Activated T-cell treated with anti-CD3 and anti-CD28 coated beads, Interleukin-2, amount 50 U/mL, for 72 hours (primary cell): Measurements from ENCODE around the gene EIF3A. TPM values are rescaled to one million over a fixed set of nuclear protein-coding genes. Genes with fewer than 3 reads are reported as not detected.
A peak's percentile ranks its signal among the peaks of the same experiment; 100 is the strongest.
"Not testable (repeated sequence)": the region's sequence is repeated elsewhere in the genome, so short reads cannot be mapped to it uniquely, and the experiment has no call there.

ENCODE experiments used
- ATAC-seq, 2 donors: fragments of 150-1000 bp; cut with Tn5 transposase; replicated peaks in 1 of 2; 2 replicates each; pipeline ENCODE4 v1.10.0; 2021; ENCODE audit warnings: moderate library complexity in 2 of 2, mild to moderate bottlenecking in 1 of 2
- DNase-seq, 2 donors: peaks; one replicate each; pipeline ENCODE4 v3.0.0; 2021 to 2022; ENCODE audit warnings: mixed read lengths in 1 of 2
- H3K27ac Mint-ChIP-seq: one replicate; pipeline ENCODE4 v1.8.0; 2022; ENCODE audit warnings: mild to moderate bottlenecking, moderate library complexity, mixed read lengths
- H3K27me3 Mint-ChIP-seq: one replicate; pipeline ENCODE4 v1.8.0; 2022; ENCODE audit warnings: low read depth, mixed read lengths
- H3K36me3 Mint-ChIP-seq, 2 donors: one replicate each; pipeline ENCODE4 v1.8.0; 2022; ENCODE audit warnings: mixed read lengths in 2 of 2, mild to moderate bottlenecking in 1 of 2; ENCODE audit not compliant: insufficient read depth in 2 of 2
- H3K4me1 Mint-ChIP-seq: one replicate; pipeline ENCODE4 v1.8.0; 2022; ENCODE audit warnings: low read depth, mixed read lengths
- H3K4me3 Mint-ChIP-seq, 2 donors: one replicate each; pipeline ENCODE4 v1.8.0; 2022; ENCODE audit warnings: mild to moderate bottlenecking in 2 of 2, mixed read lengths in 2 of 2, moderate library complexity in 2 of 2
- H3K9me3 Mint-ChIP-seq, 2 donors: one replicate each; pipeline ENCODE4 v1.8.0; 2022; ENCODE audit warnings: mixed read lengths in 2 of 2
- total RNA-seq, 2 donors: library from RNA; stranded (reverse); gene quantifications; one replicate each; pipeline ENCODE4 v1.2.3, GENCODE V29; 2022

The EIF3A gene
- total RNA-seq, 2 donors from 2014 or later, result 160 to 164 TPM

DNA sequence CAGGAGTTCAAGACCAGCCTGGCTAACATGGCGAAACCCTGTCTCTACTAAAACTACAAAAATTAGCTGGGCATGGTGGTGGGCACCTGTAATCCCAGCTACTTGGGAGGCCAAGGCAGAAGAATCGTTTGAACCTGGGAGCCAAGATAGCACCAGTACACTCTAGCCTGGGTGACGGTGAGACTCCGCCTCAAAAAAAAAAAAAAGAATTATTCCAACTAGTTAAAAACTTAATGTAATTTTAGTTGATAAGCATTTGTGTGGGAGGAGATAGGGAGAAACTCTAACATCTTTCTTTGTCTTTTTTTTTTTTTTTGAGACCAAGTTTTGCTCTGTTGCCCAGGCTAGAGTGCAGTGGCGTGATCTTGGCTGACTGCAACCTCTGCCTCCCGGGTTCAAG is 26.5 kb upstream of the EIF3A start:
- H3K9me3 Mint-ChIP-seq, H3K27ac Mint-ChIP-seq, ATAC-seq, H3K27me3 Mint-ChIP-seq, DNase-seq, H3K4me3 Mint-ChIP-seq: not testable (repeated sequence)
- H3K4me1 Mint-ChIP-seq, result peaks cover 13% of the 10 kb centered on the region
- H3K36me3 Mint-ChIP-seq, result peaks cover 6 to 14% of the 10 kb centered on the region in 2 donors

DNA sequence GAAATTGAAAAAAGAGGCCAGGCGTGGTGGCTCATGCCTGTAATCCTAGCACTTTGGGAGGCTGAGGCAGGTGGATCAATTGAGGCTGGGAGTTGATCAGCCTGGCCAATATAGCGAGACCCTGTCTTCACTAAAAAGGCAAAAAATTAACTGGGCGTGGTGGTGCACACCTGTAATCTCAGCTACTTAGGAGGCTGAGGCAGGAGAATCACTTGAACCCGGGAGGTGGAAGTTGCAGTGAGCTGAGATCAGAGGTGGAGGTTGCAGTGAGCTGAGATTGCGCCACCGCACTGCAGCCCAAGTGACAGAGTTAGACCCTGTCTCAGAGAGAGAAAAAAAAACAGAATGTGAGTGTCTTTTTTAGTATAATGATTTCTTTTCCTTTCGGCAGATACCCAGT is 25.3 kb upstream of the EIF3A start:
- not testable (repeated sequence) for H3K9me3 Mint-ChIP-seq, ATAC-seq, H3K27ac Mint-ChIP-seq, DNase-seq, H3K27me3 Mint-ChIP-seq
- peaks cover 4 to 14% of the 10 kb centered on the region in 2 donors for H3K36me3 Mint-ChIP-seq
- H3K4me1 Mint-ChIP-seq, result peaks cover 13% of the 10 kb centered on the region
- peak overlapping the region; percentile 87 to 95 for H3K4me3 Mint-ChIP-seq

DNA sequence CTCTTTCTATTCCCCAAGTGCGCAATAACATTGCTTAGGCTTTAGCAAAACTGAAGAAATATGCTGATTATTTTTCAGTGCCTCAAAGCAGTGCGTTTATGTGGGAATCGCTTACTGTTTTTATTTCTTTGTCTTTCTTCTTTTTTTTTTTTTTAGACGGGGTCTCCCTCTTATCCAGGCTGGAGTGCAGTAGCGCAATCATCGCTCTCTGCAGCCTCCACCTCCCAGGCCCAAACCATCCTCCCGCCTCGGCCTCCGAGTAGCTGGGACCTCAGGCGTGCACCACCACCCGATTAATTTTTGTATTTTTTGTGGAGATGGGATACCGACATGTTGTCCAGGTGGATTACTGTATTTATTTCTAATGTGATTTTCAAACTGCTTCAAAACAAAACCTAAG is 24.5 kb upstream of the EIF3A start:
- peaks cover 4 to 13% of the 10 kb centered on the region in 2 donors for H3K36me3 Mint-ChIP-seq
- ATAC-seq, result no peak

DNA sequence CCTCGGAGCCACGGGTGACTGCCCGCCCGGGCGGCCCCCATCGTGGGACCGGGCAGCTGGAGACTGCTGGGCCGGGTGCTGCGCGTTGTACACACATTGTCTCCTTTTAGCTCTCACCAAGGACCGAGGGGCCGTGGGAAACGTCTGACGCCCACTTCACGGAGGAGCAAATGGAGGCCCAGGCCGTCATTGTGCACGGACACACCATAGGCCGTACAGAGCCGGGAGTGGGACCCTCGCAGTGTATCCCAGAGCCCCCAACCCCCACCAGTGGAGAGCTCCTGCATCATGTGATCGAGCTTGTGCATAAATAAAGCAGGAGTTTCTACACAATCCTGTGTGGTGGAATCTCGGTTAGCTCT is 24.0 kb upstream of the EIF3A start:
- DNase-seq (peak in 1 of 2 donors; percentile 16), ATAC-seq (no peak)
- H3K4me3 Mint-ChIP-seq, result peak overlapping the region; percentile 87 to 95
- H3K36me3 Mint-ChIP-seq, result peaks cover 4 to 11% of the 10 kb centered on the region in 2 donors
- peaks cover 13% of the 10 kb centered on the region for H3K4me1 Mint-ChIP-seq
- H3K27ac Mint-ChIP-seq, result no peak overlapping the region
- no peaks in the 10 kb centered on the region for H3K27me3 Mint-ChIP-seq
- H3K9me3 Mint-ChIP-seq, result no peaks in the 10 kb centered on the region

More for the DNA sequence above, 24.5 kb upstream of the EIF3A start:
- Mint-ChIP-seq H3K9me3 (no peaks in the 10 kb centered on the region), H3K27ac (peak overlapping the region; percentile 91), H3K27me3 (no peaks in the 10 kb centered on the region), H3K4me1 (peaks cover 13% of the 10 kb centered on the region), H3K4me3 (peak overlapping the region; percentile 87 to 95)
- no peak for DNase-seq

DNA sequence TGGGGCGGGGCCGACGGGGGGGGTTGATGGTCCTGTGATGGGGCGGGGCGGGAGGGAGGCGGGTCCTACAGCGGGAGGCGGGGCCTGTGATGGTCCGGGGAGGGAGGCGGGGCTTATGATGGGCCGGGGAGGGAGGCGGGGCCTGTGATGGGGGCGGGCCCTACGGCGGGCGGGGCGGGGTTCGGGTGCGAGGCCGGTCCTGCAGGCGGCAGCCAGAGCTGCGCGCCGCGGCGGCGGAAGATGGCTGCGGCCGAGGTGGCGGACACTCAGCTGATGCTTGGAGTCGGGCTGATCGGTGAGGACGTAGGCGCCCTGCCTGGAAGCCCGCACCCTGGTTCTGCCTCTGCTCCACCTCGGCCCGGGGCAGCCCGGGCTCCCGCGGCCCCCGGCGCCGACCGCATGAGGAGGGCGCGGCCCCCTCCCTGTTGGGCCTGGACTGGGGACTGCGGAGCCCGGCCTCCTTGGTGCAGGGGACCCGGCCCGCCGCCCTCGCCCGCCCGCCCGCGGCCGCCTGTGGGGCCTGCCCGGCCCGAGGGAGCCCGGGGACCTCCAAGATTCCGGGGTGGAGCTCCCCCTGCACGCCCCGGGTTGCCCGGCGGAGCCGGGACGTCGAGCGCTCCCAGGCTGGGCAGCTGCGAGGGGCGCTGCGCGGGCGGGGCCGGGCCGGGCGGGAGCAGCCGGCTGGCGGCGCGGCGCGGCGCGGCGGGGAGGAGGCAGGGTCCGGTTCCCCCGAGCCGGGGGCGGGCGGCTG is 23.5 kb upstream of the EIF3A start, which contains the start of gene DENND10:
DENND10 (plus strand) TSS at position 211 of the 751 bp plus-strand sequence; CDS start at position 241, 30 bp downstream.
- Mint-ChIP-seq H3K4me1 (peaks cover 13% of the 10 kb centered on the region), H3K27me3 (no peaks in the 10 kb centered on the region), H3K27ac (no peak within 1 kb of the TSS), H3K36me3 (peaks cover 4 to 8% of the 10 kb centered on the region in 2 donors), H3K4me3 (peak within 1 kb of the TSS; percentile 87 to 95), H3K9me3 (no peaks in the 10 kb centered on the region)
- ATAC-seq (peak; percentile 88 to 92), DNase-seq (peak; percentile 75 to 81)

DNA sequence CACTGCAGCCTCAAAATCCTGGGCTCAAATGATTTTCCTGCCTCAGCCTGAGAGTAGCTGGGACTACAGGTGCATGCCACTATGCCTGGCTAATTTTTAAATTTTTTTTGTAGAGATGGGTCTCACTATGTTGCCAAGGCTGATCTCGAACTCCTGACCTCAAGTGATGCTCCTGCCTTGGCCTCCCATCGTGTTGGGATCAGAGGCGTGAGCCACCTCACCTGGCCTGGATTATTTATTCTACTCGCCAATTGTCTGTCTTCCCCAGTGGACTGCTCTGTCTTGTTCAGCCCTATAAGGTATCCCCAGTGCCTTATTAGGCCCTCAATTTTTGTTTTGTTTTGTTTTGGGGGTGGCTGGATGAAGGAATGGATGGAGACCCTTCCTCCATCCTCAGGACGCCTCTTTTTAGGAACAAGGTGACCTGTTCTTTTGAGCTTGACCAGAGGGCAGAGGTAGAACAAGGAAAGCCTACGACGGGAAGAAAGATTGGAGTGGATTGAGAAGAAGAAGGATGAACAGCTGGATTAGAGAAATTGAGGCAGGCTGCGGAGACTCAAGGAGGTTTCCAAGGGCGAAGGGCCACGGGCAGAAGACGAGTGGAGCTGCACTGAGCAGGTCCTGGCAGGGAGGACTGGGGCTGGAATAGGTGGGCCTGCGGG is 22.8 kb upstream of the EIF3A start:
- Mint-ChIP-seq H3K9me3 (no peaks in the 10 kb centered on the region), H3K4me1 (peaks cover 13% of the 10 kb centered on the region), H3K27ac (no peak overlapping the region), H3K36me3 (peaks cover 3 to 6% of the 10 kb centered on the region in 2 donors), H3K4me3 (peak overlapping the region; percentile 66 to 76), H3K27me3 (no peaks in the 10 kb centered on the region)
- DNase-seq (no peak), ATAC-seq (no peak)

DNA sequence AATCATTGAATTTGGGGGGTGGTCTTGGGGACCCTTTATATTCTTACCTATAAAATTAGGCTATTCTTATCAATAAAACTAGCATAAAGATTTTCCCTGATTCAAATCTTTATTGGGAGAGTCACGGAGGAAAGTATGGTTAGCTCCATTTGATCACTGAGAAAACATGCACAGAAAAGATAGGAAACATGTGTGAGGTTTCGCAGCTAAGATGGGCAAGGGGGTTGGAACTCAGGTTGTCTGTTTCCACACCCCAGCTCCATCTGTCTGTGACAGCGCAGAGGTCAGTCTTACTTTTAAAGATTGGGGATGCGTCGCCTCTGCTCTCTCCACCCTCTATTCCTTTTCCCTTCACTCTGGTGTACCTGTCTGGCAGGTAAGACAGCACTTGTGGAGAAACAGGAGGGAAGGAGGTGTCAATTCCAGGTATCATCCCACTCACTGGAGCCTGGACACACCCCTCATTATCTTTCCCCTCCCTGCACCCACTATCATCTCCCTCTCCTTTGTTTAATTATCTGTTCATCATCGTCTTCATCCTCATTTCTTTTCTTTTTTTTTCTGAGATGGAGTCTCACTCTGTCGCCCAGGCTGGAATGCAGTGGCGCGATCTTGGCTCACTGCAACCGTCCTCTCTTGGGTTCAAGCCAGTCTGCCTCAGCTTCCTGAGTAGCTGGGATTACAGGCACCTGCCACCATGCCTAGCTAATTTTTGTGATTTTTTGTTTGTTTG is 20.9 kb upstream of the EIF3A start:
- H3K27ac Mint-ChIP-seq, result no peak overlapping the region
- H3K27me3 Mint-ChIP-seq, result no peaks in the 10 kb centered on the region
- no peaks in the 10 kb centered on the region for H3K9me3 Mint-ChIP-seq
- no peak overlapping the region for H3K4me3 Mint-ChIP-seq
- H3K36me3 Mint-ChIP-seq, result peaks cover 0 to 4% of the 10 kb centered on the region in 2 donors
- H3K4me1 Mint-ChIP-seq, result peaks cover 13% of the 10 kb centered on the region
- DNase-seq, result no peak
- ATAC-seq, result no peak

DNA sequence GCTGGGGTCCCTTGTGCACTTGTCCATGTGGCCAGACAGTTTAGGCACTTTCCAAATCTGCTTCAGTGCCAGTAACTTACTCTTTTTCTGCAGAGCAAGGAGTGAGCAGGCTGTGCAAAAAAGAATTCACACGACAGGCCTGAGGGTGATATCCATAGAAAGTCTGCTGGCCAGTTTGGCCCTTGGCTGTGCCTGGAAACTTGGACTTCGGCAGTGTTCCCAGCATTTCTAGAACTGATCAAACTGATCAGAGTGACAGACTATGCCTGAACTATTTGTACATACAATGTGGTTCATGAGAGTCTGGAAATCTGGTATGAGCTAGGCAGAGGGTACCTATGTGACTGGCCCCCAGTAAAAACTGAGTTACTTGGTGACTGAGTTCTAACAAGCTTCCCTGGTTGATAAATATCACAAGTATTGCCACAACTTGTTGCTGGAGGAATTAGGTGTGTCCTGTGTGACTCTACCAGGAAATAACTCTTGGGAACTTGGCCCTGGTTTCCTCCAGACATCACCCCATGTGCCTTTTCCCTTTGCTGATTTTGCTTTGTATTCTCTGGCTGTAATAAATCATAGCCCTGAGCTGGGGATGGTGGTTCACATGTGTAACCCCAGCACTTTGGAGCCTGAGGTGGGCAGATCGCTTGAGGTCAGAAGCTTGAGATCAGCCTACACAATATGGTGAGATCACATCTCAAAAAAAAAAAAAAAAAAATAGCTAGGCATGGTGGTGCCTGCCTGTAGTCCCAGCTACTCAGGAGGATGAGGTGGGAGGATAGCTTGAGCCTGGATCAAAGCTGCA is 20.0 kb upstream of the EIF3A start:
- no peak overlapping the region for H3K4me3 Mint-ChIP-seq
- no peak overlapping the region for H3K27ac Mint-ChIP-seq
- no peaks in the 10 kb centered on the region for H3K27me3 Mint-ChIP-seq
- H3K4me1 Mint-ChIP-seq, result peaks cover 18% of the 10 kb centered on the region
- ATAC-seq, result no peak
- no peaks in the 10 kb centered on the region for H3K9me3 Mint-ChIP-seq
- DNase-seq, result no peak
- peaks cover 0 to 3% of the 10 kb centered on the region in 2 donors for H3K36me3 Mint-ChIP-seq

DNA sequence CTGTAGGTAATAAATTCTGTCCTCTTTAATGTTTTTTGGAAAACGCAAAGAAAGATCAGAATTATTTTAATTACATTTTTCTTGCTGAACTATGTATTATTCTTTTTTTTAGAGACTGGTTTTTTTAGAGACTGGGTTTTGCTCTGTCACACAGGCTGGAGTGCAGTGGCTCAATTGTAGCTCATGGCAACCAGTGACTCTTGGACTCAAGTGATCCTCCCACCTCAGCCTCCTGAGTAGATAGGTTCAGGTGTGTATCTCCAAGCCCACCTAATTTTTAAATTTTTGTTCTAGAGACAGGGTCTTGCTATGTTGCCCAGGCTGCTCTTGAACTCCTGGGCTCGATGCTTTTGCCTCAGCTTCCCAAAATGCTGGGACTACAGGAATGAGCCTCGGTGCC is 18.0 kb upstream of the EIF3A start:
- ATAC-seq, result no peak
- no peak overlapping the region for H3K27ac Mint-ChIP-seq
- no peaks in the 10 kb centered on the region for H3K27me3 Mint-ChIP-seq
- H3K9me3 Mint-ChIP-seq, result no peaks in the 10 kb centered on the region
- DNase-seq, result no peak
- no peak overlapping the region for H3K4me3 Mint-ChIP-seq
- peaks cover 13% of the 10 kb centered on the region for H3K4me1 Mint-ChIP-seq
- no peaks in the 10 kb centered on the region for H3K36me3 Mint-ChIP-seq

DNA sequence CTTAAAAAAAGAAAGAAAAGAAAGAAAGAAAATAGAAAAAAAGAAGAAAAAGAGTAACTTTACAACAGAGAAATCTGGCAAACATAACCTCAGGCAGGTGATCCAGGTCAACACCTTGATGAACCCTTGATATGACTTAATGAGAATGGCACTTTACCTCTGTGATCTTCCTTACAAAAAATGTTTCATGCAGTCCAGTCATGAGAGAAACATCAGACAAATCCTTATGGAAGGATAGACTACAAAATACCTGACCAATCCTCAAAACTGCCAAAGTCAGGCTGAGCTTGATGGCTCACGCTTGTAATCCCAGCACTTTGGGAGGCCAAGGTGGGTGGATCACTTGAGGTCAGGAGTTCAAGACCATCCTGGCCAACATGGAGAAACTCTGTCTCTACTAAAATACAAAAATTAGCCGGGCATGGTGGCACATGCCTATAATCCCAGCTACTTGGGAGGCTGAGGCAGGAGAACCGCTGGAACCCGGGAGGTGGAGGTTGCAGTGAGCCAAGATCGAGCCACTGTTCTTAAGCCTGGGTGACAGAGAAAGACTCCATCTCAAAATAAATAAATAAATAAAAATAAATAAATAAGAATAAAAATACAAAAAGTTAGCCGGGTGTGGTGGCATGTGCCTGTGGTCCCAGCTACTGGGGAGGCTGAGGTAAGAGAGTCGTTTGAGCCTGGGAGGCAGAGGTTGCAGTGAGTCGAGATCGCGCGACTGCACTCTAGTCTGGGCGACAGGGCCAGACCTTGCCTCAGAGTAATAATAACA is 16.2 kb upstream of the EIF3A start:
- H3K27ac Mint-ChIP-seq, ATAC-seq, H3K4me1 Mint-ChIP-seq, H3K4me3 Mint-ChIP-seq, H3K27me3 Mint-ChIP-seq, DNase-seq, H3K36me3 Mint-ChIP-seq, H3K9me3 Mint-ChIP-seq: not testable (repeated sequence)

DNA sequence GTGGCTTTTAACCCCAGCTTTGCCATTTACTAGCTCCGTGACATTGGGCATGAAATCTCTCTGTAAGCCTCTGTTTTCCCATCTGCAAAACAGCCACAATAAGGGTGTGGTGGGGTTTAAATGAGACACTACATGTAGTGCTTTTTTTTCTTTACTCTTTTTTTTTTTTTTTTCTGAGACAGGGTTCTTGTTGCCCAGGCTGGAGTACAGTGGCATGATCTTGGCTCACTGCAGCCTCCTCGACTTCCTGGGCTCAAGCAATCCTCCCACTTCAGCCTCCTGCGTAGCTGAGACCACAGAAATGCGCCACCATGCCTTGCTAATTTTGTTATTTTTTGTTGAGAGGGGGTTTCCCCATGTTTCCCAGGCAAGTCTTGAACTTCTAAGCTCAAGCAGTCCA is 15.0 kb upstream of the EIF3A start:
- H3K27me3 Mint-ChIP-seq, result no peaks in the 10 kb centered on the region
- H3K4me1 Mint-ChIP-seq, result peaks cover 18% of the 10 kb centered on the region
- peak; percentile 11 to 26 for ATAC-seq
- no peak overlapping the region for H3K27ac Mint-ChIP-seq
- DNase-seq, result no peak
- peak overlapping the region in 1 of 2 donors; percentile 2 for H3K4me3 Mint-ChIP-seq
- no peaks in the 10 kb centered on the region for H3K36me3 Mint-ChIP-seq
- H3K9me3 Mint-ChIP-seq, result no peaks in the 10 kb centered on the region

DNA sequence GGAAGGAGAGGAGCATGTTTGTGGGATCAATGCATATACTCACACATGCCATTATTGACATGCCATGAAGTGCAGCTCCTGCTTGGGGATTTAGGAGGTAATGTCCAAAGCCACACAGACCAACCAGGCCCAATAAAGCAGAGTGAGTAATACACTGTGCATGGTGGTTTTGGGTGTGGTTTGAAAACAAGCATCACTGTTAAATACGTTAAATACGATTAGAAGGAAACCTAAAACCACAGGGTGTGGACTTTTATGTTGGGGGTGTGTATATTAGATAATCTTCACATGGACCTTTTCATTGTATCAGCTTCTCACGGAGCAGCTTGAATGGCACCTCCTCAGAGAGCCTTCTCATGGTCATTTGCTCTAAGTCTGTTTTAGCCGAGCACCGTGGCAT is 10.4 kb upstream of the EIF3A start:
- no peaks in the 10 kb centered on the region for H3K9me3 Mint-ChIP-seq
- peaks cover 22% of the 10 kb centered on the region for H3K4me1 Mint-ChIP-seq
- no peak overlapping the region for H3K27ac Mint-ChIP-seq
- DNase-seq, result peak; percentile 24 to 33
- peak overlapping the region; percentile 58 to 85 for H3K4me3 Mint-ChIP-seq
- peaks cover 0 to 3% of the 10 kb centered on the region in 2 donors for H3K36me3 Mint-ChIP-seq
- no peaks in the 10 kb centered on the region for H3K27me3 Mint-ChIP-seq
- peak; percentile 71 to 75 for ATAC-seq
